Panc1 (cell line): Measurements from ENCODE around the gene PRTN3. TPM values are rescaled to one million over a fixed set of nuclear protein-coding genes. Genes with fewer than 3 reads are reported as not detected.
"Not testable (repeated sequence)": the region's sequence is repeated elsewhere in the genome, so short reads cannot be mapped to it uniquely, and the experiment has no call there.

Source experiments
- ATAC-seq: fragments of 200-7000 bp; cut with Tn5 transposase; 2 replicates; pipeline ENCODE4 v1.9.1; 2020; ENCODE audit warnings: mild to moderate bottlenecking, moderate library complexity
- BruUV-seq: library from RNA; stranded (reverse); fragments of 400-500 nt; replicated peaks from 2 replicates; lab custom pipeline; 2021; lab: Mats Ljungman, UMichigan
- CTCF ChIA-PET: fragments of 300-600 bp; sonication (Branson Sonifier 250); formaldehyde crosslinking; loops from one replicate; lab custom pipeline; 2022; ENCODE audit warnings: antibody characterized with exemption; lab: Charles Lee
- POLR2A ChIA-PET: fragments of 300-600 bp; sonication (Branson Sonifier 250); formaldehyde crosslinking; loops from one replicate; lab custom pipeline; 2022; ENCODE audit warnings: antibody characterized with exemption; lab: Charles Lee
- DNase-seq: peaks from one replicate; pipeline ENCODE4 v3.0.0-alpha.2; 2010; ENCODE audit warnings: low read depth, low spot score
- H3K27ac ChIP-seq: 2 replicates; pipeline ENCODE4 v1.5.1; 2011; ENCODE audit warnings: mild to moderate bottlenecking, low read length, inconsistent platforms
- H3K27me3 ChIP-seq: fragments of 200-500 bp; sonication (Bioruptor generic); 2 replicates; pipeline ENCODE4 v1.6.0; 2014; ENCODE audit warnings: low read length, inconsistent platforms; ENCODE audit not compliant: control insufficient read depth, insufficient read depth
- H3K36me3 ChIP-seq: fragments of 200-500 bp; sonication (Bioruptor generic); 2 replicates; pipeline ENCODE4 v1.5.1; 2014; ENCODE audit warnings: inconsistent platforms, mild to moderate bottlenecking, low read length, moderate library complexity; ENCODE audit not compliant: control insufficient read depth, insufficient read depth
- H3K4me1 ChIP-seq: 2 replicates; pipeline ENCODE4 v1.5.1; 2011; ENCODE audit warnings: inconsistent platforms, mild to moderate bottlenecking, low read length, moderate library complexity; ENCODE audit not compliant: control insufficient read depth, insufficient read depth
- H3K4me3 ChIP-seq, 2 experiments: 2 replicates each; pipeline ENCODE4 v1.5.1; 2011 to 2012; ENCODE audit warnings: low read depth in 2 of 2, low read length in 2 of 2, mild to moderate bottlenecking in 2 of 2, inconsistent platforms in 1 of 2, moderate library complexity in 1 of 2
- H3K9me3 ChIP-seq: fragments of 200-500 bp; sonication (Bioruptor generic); 2 replicates; pipeline ENCODE4 v1.5.1; 2014; ENCODE audit warnings: low read depth, mild to moderate bottlenecking, inconsistent platforms, low read length, moderate library complexity; ENCODE audit not compliant: control insufficient read depth, insufficient read depth
- POLR2AphosphoS5 ChIP-seq: IDR thresholded peaks from 2 replicates; pipeline ENCODE4 v1.6.1; 2012; ENCODE audit warnings: mild to moderate bottlenecking, low read depth, low read length, moderate library complexity
- SIN3A ChIP-seq: IDR thresholded peaks from 2 replicates; pipeline ENCODE4 v1.6.1; 2012; ENCODE audit warnings: low read depth, mild to moderate bottlenecking, low read length, moderate library complexity, borderline replicate concordance; ENCODE audit not compliant: insufficient read depth
- TCF7L2 ChIP-seq: IDR thresholded peaks from 2 replicates; pipeline ENCODE4 v1.6.1; 2011; ENCODE audit warnings: mild to moderate bottlenecking, low read depth, low read length, inconsistent platforms
- in situ Hi-C: cut with HindIII; loops from 2 replicates; pipeline ENCODE4 v1.10.0; 2016; ENCODE audit warnings: low sequenced_read_pairs, low pct_unique_long_range_greater_than_20kb
- intact Hi-C: fragments of 100-400 bp; cut with micrococcal nuclease; formaldehyde crosslinking; loops from one replicate; pipeline ENCODE4 v1.10.0; 2022; ENCODE audit not compliant: unreplicated experiment
- total RNA-seq: library from RNA; stranded (reverse); gene quantifications from one replicate; pipeline ENCODE4 v1.2.1, GENCODE V29; 2021; ENCODE audit not compliant: unreplicated experiment
- TF ChIP-seq, protein P1 (sequence below), 2 experiments: IDR thresholded peaks; 2 replicates each; pipeline ENCODE4 v1.6.1; 2011 to 2012; ENCODE audit warnings: low read depth in 2 of 2, control low read depth in 1 of 2, low read length in 1 of 2, mild to moderate bottlenecking in 1 of 2, moderate library complexity in 1 of 2; ENCODE audit not compliant: insufficient read depth in 1 of 2
- TF ChIP-seq, protein P2 (sequence below): fragments of 450-650 bp; IDR thresholded peaks from 2 replicates; pipeline ENCODE4 v1.5.1; 2017; ENCODE audit warnings: mild to moderate bottlenecking

Gene PRTN3
- total RNA-seq, 1 experiment from 2014 or later: 1.5 TPM

DNA sequence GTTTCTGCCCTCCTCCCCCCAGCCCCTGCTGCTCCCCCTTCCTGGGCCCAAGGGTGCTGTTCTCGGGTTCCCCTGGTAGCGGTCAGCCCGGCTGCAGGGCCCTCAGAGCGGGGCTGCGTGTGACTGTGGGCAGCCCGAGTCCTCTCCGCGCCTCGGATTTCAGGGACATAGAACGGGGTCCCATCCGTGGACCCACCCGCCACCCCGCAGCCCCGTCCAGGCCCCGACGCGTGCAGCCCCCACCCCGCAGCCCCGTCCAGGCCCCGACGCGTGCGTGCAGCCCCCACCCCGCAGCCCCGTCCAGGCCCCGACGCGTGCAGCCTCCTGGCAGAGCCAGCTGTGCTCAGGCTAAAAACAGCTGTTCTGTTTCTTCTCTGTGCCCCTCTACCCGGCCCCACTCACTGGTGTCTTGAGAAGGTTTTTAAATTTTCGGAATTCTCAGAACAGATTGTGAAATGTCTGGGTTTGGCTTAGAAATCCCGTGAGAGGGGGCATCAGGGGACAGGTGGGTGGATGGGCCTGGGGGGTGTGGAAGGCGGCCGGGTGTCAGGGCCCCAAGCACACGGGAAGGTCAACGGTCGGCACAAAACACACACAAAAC, 5.5 kb upstream of the PRTN3 start:
- Histone ChIP-seq H3K27ac (no peak overlapping the region), H3K27me3 (no peaks in the 10 kb centered on the region), H3K36me3 (no peaks in the 10 kb centered on the region), H3K4me3 (no peak overlapping the region), H3K4me1 (no peaks in the 10 kb centered on the region), H3K9me3 (no peaks in the 10 kb centered on the region)
- no TSS peak for BruUV-seq
- TF ChIP-seq POLR2AphosphoS5: no peak
- no peak for TF ChIP-seq SIN3A
- TF ChIP-seq, protein P1, sequence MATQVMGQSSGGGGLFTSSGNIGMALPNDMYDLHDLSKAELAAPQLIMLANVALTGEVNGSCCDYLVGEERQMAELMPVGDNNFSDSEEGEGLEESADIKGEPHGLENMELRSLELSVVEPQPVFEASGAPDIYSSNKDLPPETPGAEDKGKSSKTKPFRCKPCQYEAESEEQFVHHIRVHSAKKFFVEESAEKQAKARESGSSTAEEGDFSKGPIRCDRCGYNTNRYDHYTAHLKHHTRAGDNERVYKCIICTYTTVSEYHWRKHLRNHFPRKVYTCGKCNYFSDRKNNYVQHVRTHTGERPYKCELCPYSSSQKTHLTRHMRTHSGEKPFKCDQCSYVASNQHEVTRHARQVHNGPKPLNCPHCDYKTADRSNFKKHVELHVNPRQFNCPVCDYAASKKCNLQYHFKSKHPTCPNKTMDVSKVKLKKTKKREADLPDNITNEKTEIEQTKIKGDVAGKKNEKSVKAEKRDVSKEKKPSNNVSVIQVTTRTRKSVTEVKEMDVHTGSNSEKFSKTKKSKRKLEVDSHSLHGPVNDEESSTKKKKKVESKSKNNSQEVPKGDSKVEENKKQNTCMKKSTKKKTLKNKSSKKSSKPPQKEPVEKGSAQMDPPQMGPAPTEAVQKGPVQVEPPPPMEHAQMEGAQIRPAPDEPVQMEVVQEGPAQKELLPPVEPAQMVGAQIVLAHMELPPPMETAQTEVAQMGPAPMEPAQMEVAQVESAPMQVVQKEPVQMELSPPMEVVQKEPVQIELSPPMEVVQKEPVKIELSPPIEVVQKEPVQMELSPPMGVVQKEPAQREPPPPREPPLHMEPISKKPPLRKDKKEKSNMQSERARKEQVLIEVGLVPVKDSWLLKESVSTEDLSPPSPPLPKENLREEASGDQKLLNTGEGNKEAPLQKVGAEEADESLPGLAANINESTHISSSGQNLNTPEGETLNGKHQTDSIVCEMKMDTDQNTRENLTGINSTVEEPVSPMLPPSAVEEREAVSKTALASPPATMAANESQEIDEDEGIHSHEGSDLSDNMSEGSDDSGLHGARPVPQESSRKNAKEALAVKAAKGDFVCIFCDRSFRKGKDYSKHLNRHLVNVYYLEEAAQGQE (IDR thresholded peaks at IDR 0.05; ENCODE audit: insufficient read depth in 1 of 2, low read depth in 2 of 2, low read length in 1 of 2): no peak
- no peak for TF ChIP-seq TCF7L2
- TF ChIP-seq, protein P2, sequence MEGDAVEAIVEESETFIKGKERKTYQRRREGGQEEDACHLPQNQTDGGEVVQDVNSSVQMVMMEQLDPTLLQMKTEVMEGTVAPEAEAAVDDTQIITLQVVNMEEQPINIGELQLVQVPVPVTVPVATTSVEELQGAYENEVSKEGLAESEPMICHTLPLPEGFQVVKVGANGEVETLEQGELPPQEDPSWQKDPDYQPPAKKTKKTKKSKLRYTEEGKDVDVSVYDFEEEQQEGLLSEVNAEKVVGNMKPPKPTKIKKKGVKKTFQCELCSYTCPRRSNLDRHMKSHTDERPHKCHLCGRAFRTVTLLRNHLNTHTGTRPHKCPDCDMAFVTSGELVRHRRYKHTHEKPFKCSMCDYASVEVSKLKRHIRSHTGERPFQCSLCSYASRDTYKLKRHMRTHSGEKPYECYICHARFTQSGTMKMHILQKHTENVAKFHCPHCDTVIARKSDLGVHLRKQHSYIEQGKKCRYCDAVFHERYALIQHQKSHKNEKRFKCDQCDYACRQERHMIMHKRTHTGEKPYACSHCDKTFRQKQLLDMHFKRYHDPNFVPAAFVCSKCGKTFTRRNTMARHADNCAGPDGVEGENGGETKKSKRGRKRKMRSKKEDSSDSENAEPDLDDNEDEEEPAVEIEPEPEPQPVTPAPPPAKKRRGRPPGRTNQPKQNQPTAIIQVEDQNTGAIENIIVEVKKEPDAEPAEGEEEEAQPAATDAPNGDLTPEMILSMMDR: no peak
- CTCF ChIA-PET: no interaction called here
- POLR2A ChIA-PET: no interaction called here
- in situ Hi-C loops: no loop called here
- ATAC-seq: no peak
- intact Hi-C loops: no loop called here
- no peak for DNase-seq

DNA sequence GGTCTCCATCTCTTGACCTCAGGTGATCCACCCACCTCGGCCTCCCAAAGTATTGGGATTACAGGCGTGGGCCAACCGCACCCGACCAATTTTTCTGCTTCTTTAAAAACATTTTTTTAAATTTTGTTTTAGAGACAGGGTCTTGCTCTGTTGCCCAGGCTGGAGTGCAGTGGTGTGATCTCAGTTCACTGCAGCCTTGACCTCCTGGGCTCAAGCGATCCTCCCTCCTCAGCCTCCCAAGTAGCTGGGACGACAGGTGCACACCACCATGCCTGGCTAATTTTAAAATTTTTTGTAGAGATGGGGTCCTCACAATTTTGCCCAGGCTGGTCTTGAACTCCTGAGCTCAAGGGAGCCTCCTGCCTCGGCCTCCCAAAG, 2.0 kb downstream of the PRTN3 start:
- H3K4me3 ChIP-seq: peak overlapping the region in 1 of 2 experiments; percentile 30; a peak in 1 of 4 replicates
- BruUV-seq, in situ Hi-C loops, H3K4me1 ChIP-seq, POLR2A ChIA-PET, H3K27ac ChIP-seq, H3K36me3 ChIP-seq, H3K27me3 ChIP-seq, ATAC-seq, DNase-seq, H3K9me3 ChIP-seq, intact Hi-C loops: not testable (repeated sequence)
- CTCF ChIA-PET: interaction anchor here (0.6 to 0.7 kb wide), 2 partner anchors 15 to 132 kb away, joined by 3 to 7 read pairs; no protein-coding TSS in a partner anchor

DNA sequence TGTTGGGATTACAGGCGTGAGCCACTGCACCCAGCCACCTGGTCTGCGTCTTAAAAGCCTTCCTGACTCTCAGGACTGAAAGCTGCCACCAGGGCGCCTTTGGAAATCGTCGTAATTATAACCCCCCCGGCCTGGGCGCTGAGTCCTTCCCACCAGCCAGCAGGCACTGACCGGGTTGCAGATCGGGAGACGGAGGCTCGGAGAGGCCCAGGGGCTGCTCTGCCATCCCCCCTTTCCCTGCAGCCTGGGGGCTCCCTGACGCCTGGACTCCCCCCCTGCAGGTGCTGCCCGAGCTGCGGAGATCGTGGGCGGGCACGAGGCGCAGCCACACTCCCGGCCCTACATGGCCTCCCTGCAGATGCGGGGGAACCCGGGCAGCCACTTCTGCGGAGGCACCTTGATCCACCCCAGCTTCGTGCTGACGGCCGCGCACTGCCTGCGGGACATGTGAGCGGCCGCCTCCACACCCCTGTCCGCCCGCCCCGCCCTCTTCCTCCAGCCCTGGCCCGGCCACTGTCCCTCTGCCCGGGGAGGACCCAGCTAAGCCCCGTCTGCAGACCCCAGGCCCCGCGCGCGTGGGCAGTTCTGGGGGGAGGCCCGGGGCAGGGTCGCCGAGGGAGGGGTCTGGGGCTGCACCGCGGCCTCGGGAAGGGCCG, 2.5 kb downstream of the PRTN3 start:
- Histone ChIP-seq H3K4me3 (peak overlapping the region; percentile 30 to 45), H3K27ac (no peak overlapping the region), H3K9me3 (no peaks in the 10 kb centered on the region), H3K4me1 (peaks cover 4% of the 10 kb centered on the region; the same call in 1 of the 2 replicates), H3K27me3 (no peaks in the 10 kb centered on the region), H3K36me3 (no peaks in the 10 kb centered on the region)
- peak; percentile 88 for ATAC-seq
- ChIA-PET CTCF (interaction anchor here (0.6 kb wide), 1 partner anchor 15 kb away, joined by 3 read pairs; no protein-coding TSS in a partner anchor), POLR2A (no interaction called here)
- DNase-seq: no peak
- in situ Hi-C loops (no loop called here), intact Hi-C loops (no loop called here)
- no TSS peak for BruUV-seq
- TF ChIP-seq, protein P1 (IDR thresholded peaks at IDR 0.05; ENCODE audit: insufficient read depth in 1 of 2, low read depth in 2 of 2, low read length in 1 of 2): no peak
- TF ChIP-seq TCF7L2 (no peak), POLR2AphosphoS5 (no peak)
- TF ChIP-seq, protein P2: no peak
